Effector memory CD8-positive, alpha-beta T cell (primary cell): ENCODE results near the gene HNRNPH1.
A peak's percentile ranks its signal among the peaks of the same experiment; 100 is the strongest.

ENCODE experiments used
- ATAC-seq: fragments of 150-1000 bp; cut with Tn5 transposase; replicated peaks from 2 replicates; pipeline ENCODE4 v1.10.0; 2021; ENCODE audit warnings: mild to moderate bottlenecking, moderate library complexity
- DNase-seq, 3 experiments: peaks; one replicate each; pipeline ENCODE4 v3.0.0; 2021
- H3K27ac Mint-ChIP-seq, 2 donors: one replicate each; pipeline ENCODE4 v1.8.0; 2022; ENCODE audit warnings: mild to moderate bottlenecking in 2 of 2, mixed read lengths in 2 of 2, moderate library complexity in 2 of 2
- H3K27me3 Mint-ChIP-seq, 2 donors: one replicate each; pipeline ENCODE4 v1.8.0; 2022; ENCODE audit warnings: mixed read lengths in 2 of 2
- H3K36me3 Mint-ChIP-seq: one replicate; pipeline ENCODE4 v1.8.0; 2022; ENCODE audit warnings: mild to moderate bottlenecking, moderate library complexity, mixed read lengths; ENCODE audit not compliant: insufficient read depth
- H3K4me1 Mint-ChIP-seq, 2 donors: one replicate each; pipeline ENCODE4 v1.8.0; 2022; ENCODE audit warnings: low read depth in 2 of 2, mixed read lengths in 2 of 2
- H3K4me3 Mint-ChIP-seq, 2 donors: one replicate each; pipeline ENCODE4 v1.8.0; 2022; ENCODE audit warnings: mild to moderate bottlenecking in 2 of 2, mixed read lengths in 2 of 2, moderate library complexity in 2 of 2
- H3K9me3 Mint-ChIP-seq, 2 donors: one replicate each; pipeline ENCODE4 v1.8.0; 2022; ENCODE audit warnings: mixed read lengths in 2 of 2

The HNRNPH1 gene

DNA sequence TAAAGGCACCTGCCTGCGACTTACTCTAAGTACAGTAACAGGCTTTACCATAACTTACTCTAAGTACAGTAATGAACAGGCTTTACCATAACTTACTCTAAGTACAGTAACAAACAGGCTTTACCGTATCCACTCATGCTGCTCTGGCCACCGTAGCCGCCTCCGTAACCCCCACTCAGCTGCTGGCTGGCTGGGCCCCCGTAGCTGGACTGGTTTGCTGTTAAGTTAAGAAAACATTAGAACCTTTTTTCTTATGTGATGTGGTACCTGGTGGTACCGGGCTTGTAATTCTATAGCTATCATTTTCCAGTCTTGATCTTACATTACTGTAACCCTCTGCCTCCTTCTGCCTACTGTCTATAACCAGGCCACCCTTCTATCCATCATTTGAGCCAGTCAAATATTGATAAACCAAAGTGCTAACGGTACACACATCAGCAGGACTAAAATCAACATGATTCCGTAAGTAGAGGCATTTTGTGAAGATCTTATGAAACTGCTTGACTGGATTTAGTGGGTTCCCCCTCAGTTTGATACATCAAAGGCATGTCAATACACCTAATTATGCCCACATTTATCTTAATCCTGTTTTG lies 7.4 kb downstream of the HNRNPH1 start:
- Mint-ChIP-seq H3K36me3 (peaks cover 100% of the 10 kb centered on the region), H3K9me3 (no peaks in the 10 kb centered on the region), H3K27ac (peak overlapping the region in 1 of 2 donors; percentile 62), H3K27me3 (no peaks in the 10 kb centered on the region), H3K4me3 (peak overlapping the region in 1 of 2 donors; percentile 51), H3K4me1 (peaks cover 48 to 72% of the 10 kb centered on the region in 2 donors)
- DNase-seq, result no peak
- ATAC-seq, result no peak

DNA sequence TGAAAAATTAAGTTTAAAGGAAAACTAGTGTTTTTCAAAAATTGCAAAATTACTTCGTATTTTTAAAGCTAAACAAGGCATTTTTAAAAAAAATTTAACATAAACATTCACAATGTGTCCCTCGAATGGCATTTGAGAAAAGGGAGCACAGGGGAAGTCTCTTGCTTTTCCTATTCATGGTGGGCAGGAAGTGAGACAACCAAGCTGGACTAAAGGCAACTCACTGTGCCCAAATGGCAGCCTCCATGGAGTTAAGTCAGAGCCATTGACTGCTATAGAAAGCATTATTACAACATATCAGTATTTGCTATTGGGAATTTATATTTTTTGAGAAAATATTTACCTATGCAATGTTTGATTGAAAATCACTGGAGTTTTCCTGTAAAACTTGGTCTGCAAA lies 8.3 kb downstream of the HNRNPH1 start:
- Mint-ChIP-seq H3K9me3 (no peaks in the 10 kb centered on the region), H3K4me1 (peaks cover 44 to 68% of the 10 kb centered on the region in 2 donors), H3K36me3 (peaks cover 100% of the 10 kb centered on the region), H3K4me3 (no peak overlapping the region), H3K27me3 (no peaks in the 10 kb centered on the region), H3K27ac (peak overlapping the region; percentile 62 to 94)
- DNase-seq (no peak), ATAC-seq (no peak)

DNA sequence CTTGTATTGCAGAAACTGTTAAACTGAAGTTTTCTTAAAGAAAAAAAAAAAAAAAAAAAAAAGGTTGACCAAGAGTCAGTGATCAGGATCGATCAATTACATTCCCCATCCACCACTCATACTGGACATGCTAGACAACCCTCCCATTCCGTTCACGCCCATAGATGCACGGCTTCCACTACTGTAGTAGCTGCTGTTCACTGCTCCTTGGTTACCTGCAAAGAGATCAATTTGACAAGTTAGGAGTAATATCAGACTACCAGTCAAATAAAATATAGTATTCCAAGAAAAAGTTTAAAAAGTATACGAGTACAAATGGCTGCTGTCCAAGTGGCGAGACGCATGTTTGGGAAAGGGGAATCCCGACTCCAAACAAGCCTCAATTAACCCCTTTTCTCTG lies 8.7 kb downstream of the HNRNPH1 start:
- Mint-ChIP-seq H3K9me3 (no peaks in the 10 kb centered on the region), H3K36me3 (peaks cover 100% of the 10 kb centered on the region), H3K4me3 (no peak overlapping the region), H3K27ac (peak overlapping the region; percentile 58 to 94), H3K27me3 (no peaks in the 10 kb centered on the region), H3K4me1 (peaks cover 48 to 68% of the 10 kb centered on the region in 2 donors)
- ATAC-seq, result no peak
- no peak for DNase-seq

DNA sequence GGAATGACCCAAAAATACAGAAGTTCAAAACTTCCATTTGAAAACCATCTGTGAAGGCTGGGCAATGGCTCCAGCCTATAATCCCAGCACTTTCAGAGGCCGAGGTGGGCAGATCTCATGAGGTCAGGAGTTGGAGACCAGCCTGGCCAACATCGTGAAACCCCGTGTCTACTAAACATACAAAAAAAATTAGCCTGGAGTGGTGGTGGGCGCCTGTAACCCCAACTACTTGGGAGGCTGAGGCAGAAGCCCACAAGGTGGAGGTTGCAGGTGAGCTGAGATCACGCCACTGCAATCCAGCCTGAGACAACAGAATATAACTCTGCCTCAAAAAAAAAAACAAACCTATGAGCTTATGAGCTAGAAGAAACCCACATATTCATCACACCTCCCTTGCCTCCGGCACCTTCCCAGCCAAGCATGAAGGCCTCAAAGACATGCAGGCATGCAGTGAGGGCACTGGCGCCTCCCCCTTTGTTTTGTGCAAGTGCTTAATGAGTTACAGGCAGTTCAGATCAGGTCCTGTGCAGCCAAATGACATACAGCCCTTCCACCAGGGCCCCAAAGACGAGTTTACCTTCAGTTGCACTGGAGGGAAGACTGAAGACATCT lies 9.9 kb downstream of the HNRNPH1 start:
- Mint-ChIP-seq H3K9me3 (no peaks in the 10 kb centered on the region), H3K4me3 (peak overlapping the region; percentile 26 to 47), H3K27ac (peak overlapping the region; percentile 58 to 94), H3K4me1 (peaks cover 50 to 72% of the 10 kb centered on the region in 2 donors), H3K36me3 (peaks cover 100% of the 10 kb centered on the region), H3K27me3 (no peaks in the 10 kb centered on the region)
- ATAC-seq (peak; percentile 34), DNase-seq (no peak)

DNA sequence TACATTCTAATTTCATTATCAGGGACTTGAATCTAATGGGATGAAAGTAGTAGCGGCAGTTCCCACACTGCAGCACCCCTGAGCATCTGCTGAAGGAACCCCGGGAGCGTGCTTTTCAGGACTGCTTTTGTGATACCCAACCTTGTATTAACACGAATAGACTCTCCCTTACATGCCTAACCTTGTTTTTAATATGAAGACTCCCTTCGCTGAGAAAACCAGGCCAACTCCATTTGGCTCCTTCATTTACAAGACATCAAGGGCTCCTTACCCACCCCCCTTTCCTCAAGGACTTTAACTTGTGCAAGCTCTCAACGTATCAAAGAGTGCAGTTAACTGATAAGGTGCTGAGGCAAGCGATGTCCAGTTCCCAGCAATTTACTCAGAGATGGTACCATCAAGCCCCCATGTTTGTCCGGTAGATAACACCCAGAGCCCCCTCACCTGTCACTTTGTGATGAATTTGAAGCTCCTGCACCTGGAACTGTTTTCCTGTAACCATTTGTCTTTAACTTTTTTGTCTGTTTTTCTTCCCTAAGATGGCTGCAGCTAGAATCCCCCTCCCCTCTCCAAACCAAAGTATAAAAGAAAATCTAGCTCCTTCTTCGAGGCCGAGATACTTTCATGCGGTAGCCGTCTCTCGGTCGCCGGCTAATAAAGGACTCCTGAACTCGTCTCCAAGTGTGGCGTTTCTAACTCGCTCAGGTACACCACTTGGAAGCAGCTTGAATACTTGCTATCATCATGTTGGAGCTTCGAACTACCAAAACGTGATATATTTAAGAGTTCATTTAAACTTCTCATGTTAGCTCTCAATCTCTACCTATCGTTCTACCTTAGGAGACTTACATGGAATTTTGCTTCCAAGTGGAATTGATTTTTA lies 10.7 kb downstream of the HNRNPH1 start:
- H3K36me3 Mint-ChIP-seq, result peaks cover 98% of the 10 kb centered on the region
- H3K9me3 Mint-ChIP-seq, result no peaks in the 10 kb centered on the region
- no peak for ATAC-seq
- H3K4me3 Mint-ChIP-seq, result peak overlapping the region; percentile 26 to 47
- no peaks in the 10 kb centered on the region for H3K27me3 Mint-ChIP-seq
- peak overlapping the region; percentile 58 to 94 for H3K27ac Mint-ChIP-seq
- H3K4me1 Mint-ChIP-seq, result peaks cover 52 to 75% of the 10 kb centered on the region in 2 donors
- DNase-seq, result no peak

DNA sequence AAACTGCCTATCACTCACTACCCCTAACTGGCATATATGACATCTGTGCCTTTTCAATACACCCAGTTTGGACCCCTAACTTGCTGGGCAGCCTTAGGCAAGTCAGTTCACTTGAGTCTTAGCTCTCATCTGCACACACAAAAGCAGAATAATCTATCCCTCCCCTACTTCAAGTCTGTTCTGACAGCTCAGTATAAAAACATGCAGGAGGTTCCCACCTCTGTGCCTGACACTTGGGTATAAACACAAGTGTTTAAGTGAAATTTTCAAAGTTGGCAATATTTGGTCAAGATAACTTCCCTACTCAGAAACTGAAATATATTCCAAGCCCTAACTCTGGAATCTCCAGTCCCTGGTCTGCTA lies 12.6 kb downstream of the HNRNPH1 start:
- Mint-ChIP-seq H3K27me3 (no peaks in the 10 kb centered on the region), H3K4me3 (peak overlapping the region in 1 of 2 donors; percentile 31), H3K9me3 (no peaks in the 10 kb centered on the region), H3K27ac (peak overlapping the region; percentile 78 to 82), H3K36me3 (peaks cover 94% of the 10 kb centered on the region), H3K4me1 (peaks cover 39 to 64% of the 10 kb centered on the region in 2 donors)
- ATAC-seq, result no peak
- DNase-seq, result no peak

DNA sequence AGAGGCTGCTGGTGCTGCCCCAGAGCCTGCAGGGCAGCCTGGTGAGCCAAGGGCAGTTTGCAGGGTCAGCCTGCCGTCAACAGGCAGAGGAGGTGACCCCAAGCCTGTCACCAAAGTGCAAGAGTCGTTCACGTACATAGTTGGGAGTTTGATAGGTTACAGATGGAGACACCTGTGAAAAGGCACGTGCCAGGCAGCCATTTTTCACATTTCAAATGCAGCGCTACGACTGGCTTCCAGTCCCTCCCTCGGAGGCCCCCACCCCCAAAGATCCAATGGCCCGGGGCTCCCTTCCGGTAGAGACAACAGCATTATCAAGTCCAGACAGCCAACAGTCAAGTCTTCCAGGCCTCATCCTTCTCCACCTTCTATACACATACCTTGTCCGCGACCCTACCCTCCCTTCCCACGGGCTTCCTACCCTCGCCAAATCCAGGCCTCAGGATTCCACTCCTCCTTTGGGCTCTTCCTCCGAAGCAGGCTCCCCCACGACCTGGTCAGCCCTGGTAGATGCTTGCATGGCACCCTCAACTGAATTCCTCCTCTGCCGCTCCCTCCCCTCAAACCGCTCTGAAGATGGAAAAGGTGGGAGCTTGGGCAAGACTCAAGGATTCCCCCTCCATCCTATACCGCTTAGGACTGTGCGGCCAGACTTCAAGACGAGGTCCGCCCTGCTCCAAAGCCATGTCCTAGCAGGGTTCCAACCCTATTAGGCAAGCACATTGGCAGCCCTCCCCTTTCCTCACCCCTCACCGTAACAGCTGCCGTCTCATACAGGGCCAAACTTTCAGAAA lies 13.2 kb downstream of the HNRNPH1 start:
- H3K27me3 Mint-ChIP-seq, result no peaks in the 10 kb centered on the region
- DNase-seq (no peak), ATAC-seq (no peak)
- H3K36me3 Mint-ChIP-seq, result peaks cover 90% of the 10 kb centered on the region
- peaks cover 38 to 60% of the 10 kb centered on the region in 2 donors for H3K4me1 Mint-ChIP-seq
- H3K27ac Mint-ChIP-seq, result peak overlapping the region; percentile 78 to 82
- peak overlapping the region; percentile 7 to 31 for H3K4me3 Mint-ChIP-seq
- no peaks in the 10 kb centered on the region for H3K9me3 Mint-ChIP-seq

DNA sequence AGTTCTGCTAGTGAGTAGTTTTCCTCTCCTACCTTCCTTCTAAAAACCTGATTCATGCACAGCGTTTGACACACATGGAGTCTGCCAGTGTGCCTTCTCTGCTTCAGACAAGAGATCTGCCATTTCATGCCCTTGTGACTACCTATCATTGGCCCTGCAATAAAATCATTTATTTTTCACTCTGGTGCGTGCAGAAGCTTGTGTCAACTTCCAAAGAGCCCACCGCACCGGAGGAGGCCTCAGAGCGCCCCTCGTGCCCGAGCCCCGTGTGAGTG lies 13.7 kb downstream of the HNRNPH1 start:
- H3K36me3 Mint-ChIP-seq, result peaks cover 86% of the 10 kb centered on the region
- ATAC-seq (no peak), DNase-seq (no peak)
- H3K4me3 Mint-ChIP-seq, result peak overlapping the region; percentile 1 to 7
- H3K4me1 Mint-ChIP-seq, result peaks cover 38 to 58% of the 10 kb centered on the region in 2 donors
- peak overlapping the region; percentile 57 to 82 for H3K27ac Mint-ChIP-seq
- H3K27me3 Mint-ChIP-seq, result no peaks in the 10 kb centered on the region
- no peaks in the 10 kb centered on the region for H3K9me3 Mint-ChIP-seq

DNA sequence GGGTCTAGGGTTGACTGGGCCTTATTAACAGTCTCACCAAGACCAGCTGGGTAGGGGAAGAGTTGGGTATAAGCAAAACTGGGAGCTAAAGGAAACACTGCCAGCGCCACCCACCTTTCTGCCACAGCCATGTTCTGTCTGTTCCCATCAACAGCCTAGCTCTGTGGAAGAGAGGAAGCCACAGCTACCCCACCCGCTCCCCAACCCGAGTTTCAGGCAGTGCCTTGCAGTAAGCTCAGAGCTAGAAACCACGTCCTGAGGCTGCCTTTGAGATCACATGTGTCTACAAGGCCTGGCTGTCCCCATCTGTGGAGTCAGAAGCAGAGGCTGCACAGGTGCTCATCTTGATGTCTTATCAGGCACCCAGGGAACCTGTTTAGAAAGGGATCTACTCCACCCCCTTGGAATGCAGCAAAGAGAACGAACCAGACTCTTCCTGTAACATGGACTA lies 15.3 kb downstream of the HNRNPH1 start:
- Mint-ChIP-seq H3K9me3 (no peaks in the 10 kb centered on the region), H3K36me3 (peaks cover 84% of the 10 kb centered on the region), H3K27ac (peak overlapping the region; percentile 57 to 82), H3K4me1 (peaks cover 34 to 46% of the 10 kb centered on the region in 2 donors), H3K27me3 (no peaks in the 10 kb centered on the region), H3K4me3 (peak overlapping the region in 1 of 2 donors; percentile 37)
- ATAC-seq (peak; percentile 78), DNase-seq (peak in 1 of 3 experiments; percentile 34)

DNA sequence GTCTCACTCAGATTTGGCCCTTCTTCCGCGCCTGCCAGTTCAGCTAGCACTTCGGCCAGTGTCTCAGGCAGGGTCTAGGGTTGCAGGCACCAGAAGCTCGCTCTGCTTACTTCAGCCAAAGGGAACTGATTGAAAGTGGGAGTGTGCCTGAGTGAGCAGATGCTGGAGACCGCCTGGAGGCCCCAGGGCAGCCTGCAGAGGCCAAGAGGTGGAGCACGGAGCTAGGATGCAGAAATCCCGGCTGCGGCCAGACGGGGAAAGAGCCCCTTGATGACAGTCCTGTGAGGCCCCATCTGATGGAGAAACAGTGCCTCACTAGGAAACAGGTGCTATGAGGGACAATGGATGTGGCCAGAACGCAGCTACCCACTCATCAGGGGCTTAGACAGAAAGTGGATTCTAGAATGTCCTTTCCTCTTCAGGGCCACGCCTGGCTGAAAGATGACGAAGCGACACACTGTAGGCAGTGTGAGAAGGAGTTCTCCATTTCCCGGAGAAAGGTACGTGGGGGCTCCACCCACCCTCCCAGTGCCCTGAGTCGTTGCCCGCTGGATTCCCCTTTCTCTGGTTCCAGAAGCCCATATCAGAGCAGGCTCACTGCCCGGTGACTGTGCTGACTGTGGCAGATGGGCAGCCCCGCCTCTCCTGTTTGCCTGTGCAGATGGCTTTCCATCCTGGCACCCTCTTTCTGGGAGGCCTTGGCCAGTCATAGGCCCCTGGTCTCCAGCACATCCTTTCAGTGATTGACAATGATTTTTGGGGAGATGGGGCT lies 16.1 kb downstream of the HNRNPH1 start:
- Mint-ChIP-seq H3K9me3 (no peaks in the 10 kb centered on the region), H3K36me3 (peaks cover 80% of the 10 kb centered on the region), H3K27me3 (no peaks in the 10 kb centered on the region), H3K4me3 (no peak overlapping the region), H3K4me1 (peaks cover 31 to 39% of the 10 kb centered on the region in 2 donors), H3K27ac (peak overlapping the region in 1 of 2 donors; percentile 82)
- ATAC-seq (peak; percentile 5), DNase-seq (no peak)

DNA sequence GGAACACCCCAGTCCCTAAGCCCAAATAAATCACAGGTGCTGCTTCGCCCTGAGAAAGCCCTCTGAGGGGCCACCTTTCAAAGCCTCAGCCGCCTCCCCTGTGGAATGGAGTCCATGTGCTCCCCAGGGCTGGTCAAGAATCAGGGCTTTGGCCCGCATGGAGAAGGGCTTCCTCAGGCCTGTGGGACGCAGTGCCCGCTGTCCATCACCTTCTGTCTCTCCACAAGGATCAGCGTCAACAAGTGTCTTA lies 16.6 kb downstream of the HNRNPH1 start:
- ATAC-seq, result no peak
- Mint-ChIP-seq H3K9me3 (no peaks in the 10 kb centered on the region), H3K27me3 (no peaks in the 10 kb centered on the region), H3K27ac (peak overlapping the region in 1 of 2 donors; percentile 73), H3K4me1 (peaks cover 28 to 36% of the 10 kb centered on the region in 2 donors), H3K4me3 (no peak overlapping the region), H3K36me3 (peaks cover 76% of the 10 kb centered on the region)
- DNase-seq, result no peak

DNA sequence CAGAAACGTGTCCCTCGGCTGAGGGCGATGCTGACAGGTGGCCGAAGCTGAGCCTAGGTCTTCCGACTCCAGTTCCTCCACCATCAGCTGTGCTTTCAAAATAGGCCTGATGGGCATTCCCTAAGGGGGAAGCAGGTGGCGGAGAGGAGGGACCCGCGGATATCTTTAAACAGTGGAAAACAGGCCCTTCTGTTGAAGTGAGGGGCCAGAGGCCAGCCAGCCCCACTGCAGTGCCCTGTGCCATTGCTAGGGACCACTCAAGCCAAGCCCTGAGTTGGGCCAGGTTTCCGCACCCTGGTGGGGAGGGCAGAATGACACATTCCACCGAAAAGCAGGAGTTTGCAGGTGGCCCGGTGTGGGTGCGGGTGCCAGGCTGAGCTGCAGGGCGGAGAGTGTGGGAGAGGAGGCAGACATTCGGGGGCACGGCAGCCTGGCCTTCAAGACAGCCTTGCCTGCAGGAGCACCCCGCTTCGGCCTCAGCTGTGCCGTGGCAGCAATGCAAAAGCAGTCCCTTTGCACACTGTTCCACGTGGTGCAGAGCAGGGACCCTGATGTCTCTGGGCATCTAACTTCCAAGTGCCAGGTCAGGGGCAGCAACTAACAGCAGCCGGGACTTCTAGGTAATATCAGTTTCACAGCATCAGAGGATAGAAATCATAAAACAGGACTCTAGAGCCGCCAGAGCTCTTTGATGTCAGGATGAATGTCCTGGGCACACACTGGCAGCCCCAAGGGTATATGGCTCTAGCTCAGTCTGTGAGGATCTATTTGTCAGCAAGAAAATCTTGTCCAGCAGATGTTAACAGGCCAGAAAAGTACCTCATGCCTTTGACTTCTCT lies 17.2 kb downstream of the HNRNPH1 start:
- Mint-ChIP-seq H3K36me3 (peaks cover 76% of the 10 kb centered on the region), H3K4me3 (no peak overlapping the region), H3K4me1 (peaks cover 26 to 33% of the 10 kb centered on the region in 2 donors), H3K27me3 (no peaks in the 10 kb centered on the region), H3K27ac (peak overlapping the region in 1 of 2 donors; percentile 89), H3K9me3 (no peaks in the 10 kb centered on the region)
- DNase-seq (no peak), ATAC-seq (no peak)
